Mammary epithelial cell (primary cell): ENCODE measurements around the gene PINK1.

Experiments used
- EZH2 ChIP-seq: IDR thresholded peaks from 2 replicates; pipeline ENCODE4 v1.6.1; 2012; ENCODE audit warnings: low read length, inconsistent platforms, borderline replicate concordance
- TF ChIP-seq, protein P1 (sequence below), 2 donors: IDR thresholded peaks in 1 of 2; conservative IDR thresholded peaks in 1 of 2; 2 replicates each; pipeline ENCODE4 v1.5.1; 2011 to 2012; ENCODE audit warnings: inconsistent platforms in 2 of 2, low read length in 2 of 2, mild to moderate bottlenecking in 2 of 2, control low read depth in 1 of 2, low read depth in 1 of 2; ENCODE audit not compliant: insufficient read depth in 1 of 2; ENCODE audit errors: extremely low read depth in 1 of 2

DNA sequence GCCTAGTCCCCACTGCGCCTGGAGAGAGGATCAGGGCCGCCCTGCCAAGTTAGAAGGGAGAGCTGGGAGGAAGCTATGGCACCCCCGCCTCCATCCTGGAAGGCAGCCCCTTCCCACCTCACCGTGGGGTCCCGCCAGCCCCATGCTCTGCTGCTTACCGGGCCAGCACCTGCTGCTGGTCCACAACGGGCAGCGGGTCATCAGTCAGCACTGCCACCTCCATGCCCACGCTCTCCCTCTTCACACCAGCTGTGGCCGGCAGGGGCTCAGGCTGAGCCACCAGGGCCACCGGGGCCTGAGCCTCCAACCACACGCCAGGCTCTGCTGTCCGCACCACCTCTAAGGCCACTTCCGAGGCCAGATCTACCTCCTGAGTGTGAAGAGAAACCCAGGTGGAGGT lies 51.4 kb downstream of the PINK1 start:
- TF ChIP-seq, protein P1, sequence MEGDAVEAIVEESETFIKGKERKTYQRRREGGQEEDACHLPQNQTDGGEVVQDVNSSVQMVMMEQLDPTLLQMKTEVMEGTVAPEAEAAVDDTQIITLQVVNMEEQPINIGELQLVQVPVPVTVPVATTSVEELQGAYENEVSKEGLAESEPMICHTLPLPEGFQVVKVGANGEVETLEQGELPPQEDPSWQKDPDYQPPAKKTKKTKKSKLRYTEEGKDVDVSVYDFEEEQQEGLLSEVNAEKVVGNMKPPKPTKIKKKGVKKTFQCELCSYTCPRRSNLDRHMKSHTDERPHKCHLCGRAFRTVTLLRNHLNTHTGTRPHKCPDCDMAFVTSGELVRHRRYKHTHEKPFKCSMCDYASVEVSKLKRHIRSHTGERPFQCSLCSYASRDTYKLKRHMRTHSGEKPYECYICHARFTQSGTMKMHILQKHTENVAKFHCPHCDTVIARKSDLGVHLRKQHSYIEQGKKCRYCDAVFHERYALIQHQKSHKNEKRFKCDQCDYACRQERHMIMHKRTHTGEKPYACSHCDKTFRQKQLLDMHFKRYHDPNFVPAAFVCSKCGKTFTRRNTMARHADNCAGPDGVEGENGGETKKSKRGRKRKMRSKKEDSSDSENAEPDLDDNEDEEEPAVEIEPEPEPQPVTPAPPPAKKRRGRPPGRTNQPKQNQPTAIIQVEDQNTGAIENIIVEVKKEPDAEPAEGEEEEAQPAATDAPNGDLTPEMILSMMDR (conservative IDR thresholded peaks at IDR 0.05 in 1 of 2, IDR thresholded peaks at IDR 0.05 in 1 of 2; ENCODE audit: extremely low read depth in 1 of 2, insufficient read depth in 1 of 2, low read depth in 1 of 2, low read length in 2 of 2), result no peak
- no peak for TF ChIP-seq EZH2
